Bronchial epithelial cell (primary cell): Measurements from ENCODE around the gene ARHGAP19. TPM values are rescaled to one million over a fixed set of nuclear protein-coding genes. Genes with fewer than 3 reads are reported as not detected.

Experiments used
- DNase-seq: peaks from one replicate; pipeline ENCODE4 v3.0.0-alpha.2; 2010; ENCODE audit warnings: low read depth
- FAIRE-seq: peaks from 2 replicates; lab custom pipeline; 2011; peaks lifted over from hg19 to GRCh38; lab: Jason Lieb, UNC
- H3K27me3 ChIP-seq: 2 replicates; pipeline ENCODE4 v1.5.1; 2011; ENCODE audit warnings: low read length; ENCODE audit not compliant: control insufficient read depth, insufficient read depth
- H3K36me3 ChIP-seq: 2 replicates; pipeline ENCODE4 v1.5.1; 2011; ENCODE audit warnings: low read length; ENCODE audit not compliant: control insufficient read depth, insufficient read depth
- H3K4me3 ChIP-seq: 2 replicates; pipeline ENCODE4 v1.5.1; 2011; ENCODE audit warnings: mild to moderate bottlenecking, low read depth, low read length, control low read depth
- total RNA-seq: library from RNA; depleted of rRNA; stranded (reverse); fragments of >200 nt; gene quantifications from 2 replicates; pipeline ENCODE4 v1.2.1, GENCODE V29; 2014
- TF ChIP-seq, protein P1 (sequence below): IDR thresholded peaks from 2 replicates; pipeline ENCODE4 v1.5.1; 2011; ENCODE audit warnings: mild to moderate bottlenecking, moderate library complexity, low read length, control low read depth, inconsistent platforms; ENCODE audit not compliant: insufficient read depth, severe bottlenecking

Gene ARHGAP19
- total RNA-seq, 1 donor from 2014 or later, result 4.7 TPM

DNA sequence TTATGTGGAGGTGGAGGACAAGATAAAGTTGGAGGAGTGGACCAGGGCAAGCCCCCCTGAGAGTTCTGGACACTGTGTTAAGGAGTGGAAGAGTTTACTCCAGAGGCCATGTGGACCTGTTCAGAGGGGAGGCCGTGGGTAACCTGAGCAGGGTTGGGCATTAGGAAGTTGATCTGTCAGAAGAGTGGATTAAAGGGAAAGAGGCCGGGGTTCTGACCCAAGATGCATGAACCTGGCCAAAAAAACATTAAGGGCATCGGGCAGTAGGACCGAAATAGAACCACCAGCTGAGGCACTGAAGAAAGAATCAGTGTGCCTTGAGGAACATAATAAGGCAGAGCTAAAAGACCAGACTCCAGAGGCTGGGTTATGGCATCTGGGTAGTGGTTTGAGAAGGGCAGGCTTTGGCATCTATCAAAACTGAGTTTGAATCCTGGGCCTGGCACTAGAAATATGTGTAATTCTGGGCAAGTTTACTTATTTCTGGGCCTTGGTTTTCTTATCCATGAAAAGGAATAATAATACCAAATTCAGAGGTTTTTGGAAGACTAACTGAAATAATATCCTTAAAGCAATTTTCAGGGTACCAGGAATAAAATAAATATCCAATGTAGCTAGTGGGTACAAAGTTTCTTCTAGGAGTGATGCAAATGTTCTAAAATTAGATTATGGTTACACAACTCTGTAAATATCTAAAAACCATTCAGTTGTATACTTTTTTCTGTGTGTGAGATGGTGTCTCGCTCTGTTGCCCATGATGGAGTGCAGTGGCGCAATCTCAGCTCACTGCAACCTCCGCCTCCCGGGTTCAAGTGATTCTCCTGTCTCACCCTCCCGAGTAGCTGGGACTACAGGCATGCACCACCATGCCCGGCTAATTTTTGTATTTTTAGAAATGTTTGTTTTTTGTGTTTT is 15.7 kb upstream of the ARHGAP19 start:
- DNase-seq (no peak), FAIRE-seq (no peak)
- no peaks in the 10 kb centered on the region for H3K27me3 ChIP-seq
- H3K36me3 ChIP-seq, result no peaks in the 10 kb centered on the region
- TF ChIP-seq, protein P1, sequence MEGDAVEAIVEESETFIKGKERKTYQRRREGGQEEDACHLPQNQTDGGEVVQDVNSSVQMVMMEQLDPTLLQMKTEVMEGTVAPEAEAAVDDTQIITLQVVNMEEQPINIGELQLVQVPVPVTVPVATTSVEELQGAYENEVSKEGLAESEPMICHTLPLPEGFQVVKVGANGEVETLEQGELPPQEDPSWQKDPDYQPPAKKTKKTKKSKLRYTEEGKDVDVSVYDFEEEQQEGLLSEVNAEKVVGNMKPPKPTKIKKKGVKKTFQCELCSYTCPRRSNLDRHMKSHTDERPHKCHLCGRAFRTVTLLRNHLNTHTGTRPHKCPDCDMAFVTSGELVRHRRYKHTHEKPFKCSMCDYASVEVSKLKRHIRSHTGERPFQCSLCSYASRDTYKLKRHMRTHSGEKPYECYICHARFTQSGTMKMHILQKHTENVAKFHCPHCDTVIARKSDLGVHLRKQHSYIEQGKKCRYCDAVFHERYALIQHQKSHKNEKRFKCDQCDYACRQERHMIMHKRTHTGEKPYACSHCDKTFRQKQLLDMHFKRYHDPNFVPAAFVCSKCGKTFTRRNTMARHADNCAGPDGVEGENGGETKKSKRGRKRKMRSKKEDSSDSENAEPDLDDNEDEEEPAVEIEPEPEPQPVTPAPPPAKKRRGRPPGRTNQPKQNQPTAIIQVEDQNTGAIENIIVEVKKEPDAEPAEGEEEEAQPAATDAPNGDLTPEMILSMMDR, result no peak
- no peak overlapping the region for H3K4me3 ChIP-seq

DNA sequence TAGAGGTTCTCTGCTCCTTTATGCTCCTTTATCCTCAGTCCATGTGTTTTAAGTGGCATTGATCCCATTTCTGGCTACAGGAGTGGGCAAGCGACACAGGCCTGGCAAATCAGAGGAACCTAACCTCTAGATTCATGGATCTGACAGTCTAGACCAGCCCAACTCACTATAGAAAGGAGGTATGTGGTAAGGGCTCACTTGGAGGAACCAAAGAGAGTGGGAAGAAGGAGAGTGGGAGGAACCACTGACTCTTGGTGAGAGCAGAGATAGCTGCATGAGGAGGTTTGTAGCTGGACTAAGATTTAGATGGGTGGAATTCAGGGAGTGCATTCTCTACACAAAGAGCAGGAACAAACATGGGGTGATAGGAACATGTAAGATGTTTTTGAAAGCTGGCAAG is 15.0 kb upstream of the ARHGAP19 start:
- H3K4me3 ChIP-seq, result no peak overlapping the region
- FAIRE-seq, result no peak

DNA sequence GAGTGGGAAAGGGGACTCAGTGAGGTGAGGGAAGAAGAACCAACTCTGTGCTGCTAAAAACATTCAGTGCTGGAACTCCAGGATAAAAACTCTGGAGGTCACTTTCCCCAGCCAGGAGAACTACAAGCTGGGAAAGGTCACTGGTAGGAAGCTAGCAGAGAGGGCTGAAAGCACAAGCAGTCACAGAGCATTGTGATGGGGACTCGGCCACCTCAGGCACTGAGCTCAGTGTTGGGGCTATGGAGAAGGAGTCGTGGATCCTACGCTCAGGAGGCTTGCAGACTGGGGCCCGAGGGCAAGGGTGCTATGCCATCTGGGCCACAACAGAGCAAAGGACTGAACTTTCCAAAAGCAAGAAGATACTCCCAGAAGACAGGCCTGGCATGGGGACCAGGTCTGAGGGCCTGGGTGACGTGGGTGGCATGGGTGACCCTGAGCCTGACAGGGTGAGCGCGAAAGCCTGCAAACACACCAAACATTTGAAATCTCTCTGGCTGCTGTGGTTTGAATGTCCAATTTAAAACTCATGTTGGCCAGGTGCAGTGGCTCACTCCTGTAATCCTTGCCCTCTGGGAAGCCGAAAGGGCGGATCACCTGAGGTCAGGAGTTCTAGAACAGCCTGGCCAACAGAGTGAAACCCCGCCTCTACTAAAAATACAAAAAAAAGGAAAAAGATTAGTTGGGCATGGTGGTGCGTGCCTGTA is 9.8 kb upstream of the ARHGAP19 start:
- DNase-seq (no peak), FAIRE-seq (no peak)
- no peaks in the 10 kb centered on the region for H3K36me3 ChIP-seq
- no peaks in the 10 kb centered on the region for H3K27me3 ChIP-seq
- TF ChIP-seq, protein P1, result no peak
- H3K4me3 ChIP-seq, result no peak overlapping the region

More for the DNA sequence above, 15.0 kb upstream of the ARHGAP19 start:
- Histone ChIP-seq H3K27me3 (no peaks in the 10 kb centered on the region), H3K36me3 (no peaks in the 10 kb centered on the region)
- TF ChIP-seq, protein P1, result no peak
- no peak for DNase-seq

DNA sequence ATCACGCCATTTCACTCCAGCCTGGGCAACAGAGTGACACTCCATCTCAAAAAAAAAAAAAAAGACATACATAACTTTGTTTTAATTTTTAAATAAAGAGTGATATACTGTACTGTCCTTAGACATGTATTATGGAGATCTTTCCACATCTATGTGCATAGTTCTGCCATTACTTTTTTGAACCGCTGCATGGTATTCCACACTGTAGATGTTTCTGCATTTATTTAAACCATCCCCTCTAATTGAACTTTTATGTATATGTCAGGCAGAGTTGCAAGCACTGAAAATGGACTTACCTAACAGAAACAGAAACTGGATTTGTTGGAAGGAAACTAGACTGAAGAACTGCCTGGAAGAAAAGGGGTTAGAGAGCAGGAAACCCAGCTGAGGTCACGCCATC is 8.5 kb upstream of the ARHGAP19 start:
- no peak for FAIRE-seq
- H3K4me3 ChIP-seq, result no peak overlapping the region
- no peaks in the 10 kb centered on the region for H3K27me3 ChIP-seq
- H3K36me3 ChIP-seq, result no peaks in the 10 kb centered on the region
- TF ChIP-seq, protein P1, result no peak
- no peak for DNase-seq

DNA sequence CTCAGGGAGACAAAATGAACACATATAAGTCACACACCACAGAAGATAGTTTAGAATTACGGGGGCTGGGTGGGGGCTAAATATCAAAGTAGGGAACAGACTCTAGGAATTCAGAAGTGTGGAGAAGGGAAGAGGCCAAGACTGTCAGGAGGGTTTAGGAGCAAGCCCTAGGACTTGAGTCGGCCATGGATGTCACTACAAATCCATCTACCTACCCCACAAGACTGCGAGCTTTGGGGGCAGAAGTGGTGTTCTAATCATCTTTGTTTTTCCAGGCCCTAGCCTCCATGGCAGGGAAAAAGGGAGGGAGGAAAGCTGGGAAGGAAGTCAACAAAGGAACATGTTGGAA is 5.8 kb upstream of the ARHGAP19 start:
- FAIRE-seq, result no peak
- H3K4me3 ChIP-seq, result no peak overlapping the region
- TF ChIP-seq, protein P1, result no peak

More for the DNA sequence above, 5.8 kb upstream of the ARHGAP19 start:
- DNase-seq, result no peak
- H3K27me3 ChIP-seq, result no peaks in the 10 kb centered on the region
- no peaks in the 10 kb centered on the region for H3K36me3 ChIP-seq
